HepG2 (cell line): ENCODE results near the gene RICTOR.

Source experiments
- ARNTL ChIP-seq: sonication (generic); formaldehyde crosslinking; IDR thresholded peaks from 2 replicates; pipeline ENCODE4 v1.4.0; 2020; ENCODE audit warnings: mild to moderate bottlenecking, missing genetic modification reagents
- ATF4 ChIP-seq, 2 experiments: fragments of 450-650 bp in 1 of 2; sonication (generic) in 1 of 2; formaldehyde crosslinking; IDR thresholded peaks; 2 replicates each; pipeline versions ENCODE4 v1.5.0 to v1.8.0; 2020 to 2022; ENCODE audit warnings: mild to moderate bottlenecking in 1 of 2, missing genetic modification reagents in 1 of 2
- CHD2 ChIP-seq: IDR thresholded peaks from 2 replicates; pipeline ENCODE4 v1.6.1; 2011; ENCODE audit warnings: low read depth, low read length, improper control_type of control experiment
- MXD1 ChIP-seq: sonication (generic); formaldehyde crosslinking; IDR thresholded peaks from 2 replicates; pipeline ENCODE4 v1.4.0; 2020; ENCODE audit warnings: mild to moderate bottlenecking, missing genetic modification reagents
- MYNN ChIP-seq: sonication (generic); formaldehyde crosslinking; IDR thresholded peaks from 2 replicates; pipeline ENCODE4 v1.4.0; 2020; ENCODE audit warnings: mild to moderate bottlenecking, low read depth, missing genetic modification reagents
- SIN3A ChIP-seq: IDR thresholded peaks from 2 replicates; pipeline ENCODE4 v1.6.1; 2011; ENCODE audit warnings: low read depth, mild to moderate bottlenecking, control low read depth, low read length, borderline replicate concordance
- SIX4 ChIP-seq: sonication (generic); formaldehyde crosslinking; IDR thresholded peaks from 2 replicates; pipeline ENCODE4 v1.4.0; 2020; ENCODE audit warnings: missing genetic modification reagents
- ZKSCAN1 ChIP-seq: fragments of 150-350 bp; IDR thresholded peaks from 2 replicates; pipeline ENCODE4 v1.6.1; 2014; ENCODE audit warnings: low read length
- ZNF558 ChIP-seq: sonication (generic); formaldehyde crosslinking; IDR thresholded peaks from 2 replicates; pipeline ENCODE4 v1.9.0; 2022; ENCODE audit warnings: mild to moderate bottlenecking, missing genetic modification reagents, borderline replicate concordance
- TF ChIP-seq, protein P1 (sequence below), 2 experiments: sonication (generic) in 1 of 2; formaldehyde crosslinking in 1 of 2; IDR thresholded peaks; 2 replicates each; pipeline versions ENCODE4 v1.5.1 to v1.6.1; 2011 to 2020; ENCODE audit warnings: borderline replicate concordance in 1 of 2, low read depth in 1 of 2, low read length in 1 of 2, mild to moderate bottlenecking in 1 of 2, missing genetic modification reagents in 1 of 2, moderate library complexity in 1 of 2
- TF ChIP-seq, protein P2 (sequence below): sonication (generic); formaldehyde crosslinking; IDR thresholded peaks from 2 replicates; pipeline ENCODE4 v1.5.0; 2020; ENCODE audit warnings: mild to moderate bottlenecking, missing genetic modification reagents, moderate library complexity

DNA sequence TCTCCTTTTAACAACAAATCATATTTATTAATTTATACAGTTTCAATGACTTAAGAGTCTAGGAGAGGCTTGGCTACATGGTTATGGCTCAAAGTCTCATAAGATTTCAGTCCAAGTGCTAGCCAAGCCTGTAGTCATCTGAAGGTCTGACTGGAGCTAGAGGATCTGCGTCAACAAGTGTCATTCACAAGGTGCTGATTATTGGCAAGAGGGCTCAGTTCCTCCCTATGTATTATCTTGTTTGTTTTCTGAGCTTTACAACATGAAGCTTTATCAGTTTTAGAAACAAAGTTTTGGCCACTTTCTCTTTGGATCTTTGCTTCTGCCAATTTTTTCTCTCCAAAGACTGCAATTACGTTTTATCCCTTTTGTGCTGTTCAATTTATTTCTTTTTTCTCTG lies 94.7 kb downstream of the RICTOR start:
- TF ChIP-seq MXD1 (CRISPR knock-in tag) (no peak), ZNF558 (CRISPR knock-in tag) (no peak), SIN3A (no peak), MYNN (CRISPR knock-in tag) (no peak), ARNTL (CRISPR knock-in tag) (no peak), SIX4 (CRISPR knock-in tag) (no peak), CHD2 (no peak), ZKSCAN1 (no peak), ATF4 (CRISPR knock-in tag; IDR thresholded peaks at IDR 0.05) (no peak)
- TF ChIP-seq, protein P1, sequence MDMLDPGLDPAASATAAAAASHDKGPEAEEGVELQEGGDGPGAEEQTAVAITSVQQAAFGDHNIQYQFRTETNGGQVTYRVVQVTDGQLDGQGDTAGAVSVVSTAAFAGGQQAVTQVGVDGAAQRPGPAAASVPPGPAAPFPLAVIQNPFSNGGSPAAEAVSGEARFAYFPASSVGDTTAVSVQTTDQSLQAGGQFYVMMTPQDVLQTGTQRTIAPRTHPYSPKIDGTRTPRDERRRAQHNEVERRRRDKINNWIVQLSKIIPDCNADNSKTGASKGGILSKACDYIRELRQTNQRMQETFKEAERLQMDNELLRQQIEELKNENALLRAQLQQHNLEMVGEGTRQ (IDR thresholded peaks at IDR 0.05; ENCODE audit: low read depth, low read length), result no peak
- TF ChIP-seq, protein P1 (CRISPR knock-in tag; IDR thresholded peaks at IDR 0.05; ENCODE audit: borderline replicate concordance), result no peak
- TF ChIP-seq, protein P2, sequence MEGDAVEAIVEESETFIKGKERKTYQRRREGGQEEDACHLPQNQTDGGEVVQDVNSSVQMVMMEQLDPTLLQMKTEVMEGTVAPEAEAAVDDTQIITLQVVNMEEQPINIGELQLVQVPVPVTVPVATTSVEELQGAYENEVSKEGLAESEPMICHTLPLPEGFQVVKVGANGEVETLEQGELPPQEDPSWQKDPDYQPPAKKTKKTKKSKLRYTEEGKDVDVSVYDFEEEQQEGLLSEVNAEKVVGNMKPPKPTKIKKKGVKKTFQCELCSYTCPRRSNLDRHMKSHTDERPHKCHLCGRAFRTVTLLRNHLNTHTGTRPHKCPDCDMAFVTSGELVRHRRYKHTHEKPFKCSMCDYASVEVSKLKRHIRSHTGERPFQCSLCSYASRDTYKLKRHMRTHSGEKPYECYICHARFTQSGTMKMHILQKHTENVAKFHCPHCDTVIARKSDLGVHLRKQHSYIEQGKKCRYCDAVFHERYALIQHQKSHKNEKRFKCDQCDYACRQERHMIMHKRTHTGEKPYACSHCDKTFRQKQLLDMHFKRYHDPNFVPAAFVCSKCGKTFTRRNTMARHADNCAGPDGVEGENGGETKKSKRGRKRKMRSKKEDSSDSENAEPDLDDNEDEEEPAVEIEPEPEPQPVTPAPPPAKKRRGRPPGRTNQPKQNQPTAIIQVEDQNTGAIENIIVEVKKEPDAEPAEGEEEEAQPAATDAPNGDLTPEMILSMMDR (CRISPR knock-in tag), result no peak
